Gastroesophageal sphincter (tissue), 4 donors: ENCODE measurements around the gene GFI1. TPM values are rescaled to one million over a fixed set of nuclear protein-coding genes. Genes with fewer than 3 reads are reported as not detected.

Experiments
- ATAC-seq: fragments of 150-250 bp; one replicate; pipeline ENCODE4 v1.9.1; 2016; ENCODE audit warnings: mild to moderate bottlenecking, moderate library complexity
- H3K27ac ChIP-seq, 4 donors: fragments of 200-600 bp; sonication (generic) in 3 of 4; 1 replicate in 3 of 4; 2 replicates in 1 of 4; pipeline ENCODE4 v1.5.1; 2016 to 2019
- H3K27me3 ChIP-seq: fragments of 200-600 bp; sonication (generic); one replicate; pipeline ENCODE4 v1.5.1; 2019
- H3K36me3 ChIP-seq, 2 donors: fragments of 200-600 bp; sonication (generic); one replicate each; pipeline ENCODE4 v1.5.1; 2019; ENCODE audit warnings: control low read depth in 1 of 2
- H3K4me1 ChIP-seq, 3 donors: fragments of 200-600 bp; sonication (generic); 1 replicate in 2 of 3; 2 replicates in 1 of 3; pipeline ENCODE4 v1.5.1; 2016 to 2019; ENCODE audit warnings: control low read depth in 2 of 3
- H3K4me3 ChIP-seq, 2 donors: fragments of 200-600 bp; sonication (generic); one replicate each; pipeline ENCODE4 v1.5.1; 2019; ENCODE audit warnings: mild to moderate bottlenecking in 1 of 2, moderate library complexity in 1 of 2
- H3K9me3 ChIP-seq, 3 donors: fragments of 200-600 bp; sonication (generic); one replicate each; pipeline ENCODE4 v1.5.1; 2017 to 2019; ENCODE audit warnings: control low read depth in 2 of 3
- EP300 ChIP-seq: sonication (generic); formaldehyde crosslinking; IDR thresholded peaks from one replicate; pipeline ENCODE4 v1.6.1; 2017; ENCODE audit warnings: antibody characterized with exemption, mild to moderate bottlenecking
- POLR2A ChIP-seq, 2 donors: fragments of 450-650 bp; IDR thresholded peaks; one replicate each; pipeline ENCODE4 v1.6.1; 2017; ENCODE audit warnings: antibody characterized with exemption in 2 of 2, mild to moderate bottlenecking in 2 of 2, moderate library complexity in 1 of 2
- POLR2AphosphoS5 ChIP-seq: sonication (generic); formaldehyde crosslinking; IDR thresholded peaks from one replicate; pipeline ENCODE4 v1.6.1; 2017; ENCODE audit warnings: antibody characterized with exemption
- WGBS, 2 donors: methylation state at CpG; one replicate each; pipeline ENCODE4 v1.1.5; 2018; ENCODE audit warnings: low coverage in 1 of 2; 5-methylcytosine and 5-hydroxymethylcytosine counted together
- total RNA-seq, 4 donors: library from RNA; depleted of rRNA; stranded (reverse); fragments of >200 nt; gene quantifications; one replicate each; pipeline ENCODE4 v1.1.0, GENCODE V29; 2016
- TF ChIP-seq, protein P1 (sequence below), 4 experiments: fragments of 200-600 bp in 2 of 4; fragments of 450-650 bp in 2 of 4; sonication (generic) in 1 of 4; IDR thresholded peaks; one replicate each; pipeline ENCODE4 v1.5.1; 2017 to 2019; ENCODE audit warnings: antibody characterized with exemption in 4 of 4, mild to moderate bottlenecking in 2 of 4, moderate library complexity in 2 of 4

Gene GFI1
- total RNA-seq, 4 donors from 2014 or later, result 0.27 to 0.94 (median 0.59) TPM; not detected in 1

DNA sequence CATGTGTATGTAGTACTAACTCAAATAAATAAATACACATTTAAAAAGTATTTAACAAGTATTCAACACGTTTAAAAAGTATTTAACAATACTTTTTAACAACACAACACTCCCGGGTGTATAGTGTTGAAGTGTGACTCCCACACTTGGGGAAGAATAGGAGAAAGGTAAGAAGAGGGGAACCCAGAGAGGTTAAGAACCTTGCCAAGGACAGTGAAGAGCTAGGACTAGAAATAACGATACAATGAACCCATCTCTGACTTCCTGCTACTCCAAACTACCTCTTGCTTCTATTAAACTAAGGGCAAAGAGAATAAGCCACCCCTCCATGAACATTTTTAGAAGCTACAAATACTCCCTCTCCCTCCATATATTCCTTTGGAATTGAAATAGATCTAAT is 1.7 kb upstream of the GFI1 start:
- peaks cover 63% of the 10 kb centered on the region for H3K27me3 ChIP-seq
- no peak for ATAC-seq
- TF ChIP-seq POLR2A (IDR thresholded peaks at IDR 0.05), result no peak
- TF ChIP-seq, protein P1, sequence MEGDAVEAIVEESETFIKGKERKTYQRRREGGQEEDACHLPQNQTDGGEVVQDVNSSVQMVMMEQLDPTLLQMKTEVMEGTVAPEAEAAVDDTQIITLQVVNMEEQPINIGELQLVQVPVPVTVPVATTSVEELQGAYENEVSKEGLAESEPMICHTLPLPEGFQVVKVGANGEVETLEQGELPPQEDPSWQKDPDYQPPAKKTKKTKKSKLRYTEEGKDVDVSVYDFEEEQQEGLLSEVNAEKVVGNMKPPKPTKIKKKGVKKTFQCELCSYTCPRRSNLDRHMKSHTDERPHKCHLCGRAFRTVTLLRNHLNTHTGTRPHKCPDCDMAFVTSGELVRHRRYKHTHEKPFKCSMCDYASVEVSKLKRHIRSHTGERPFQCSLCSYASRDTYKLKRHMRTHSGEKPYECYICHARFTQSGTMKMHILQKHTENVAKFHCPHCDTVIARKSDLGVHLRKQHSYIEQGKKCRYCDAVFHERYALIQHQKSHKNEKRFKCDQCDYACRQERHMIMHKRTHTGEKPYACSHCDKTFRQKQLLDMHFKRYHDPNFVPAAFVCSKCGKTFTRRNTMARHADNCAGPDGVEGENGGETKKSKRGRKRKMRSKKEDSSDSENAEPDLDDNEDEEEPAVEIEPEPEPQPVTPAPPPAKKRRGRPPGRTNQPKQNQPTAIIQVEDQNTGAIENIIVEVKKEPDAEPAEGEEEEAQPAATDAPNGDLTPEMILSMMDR (IDR thresholded peaks at IDR 0.05), result no peak
- TF ChIP-seq EP300, result no peak
- TF ChIP-seq POLR2AphosphoS5, result no peak

DNA sequence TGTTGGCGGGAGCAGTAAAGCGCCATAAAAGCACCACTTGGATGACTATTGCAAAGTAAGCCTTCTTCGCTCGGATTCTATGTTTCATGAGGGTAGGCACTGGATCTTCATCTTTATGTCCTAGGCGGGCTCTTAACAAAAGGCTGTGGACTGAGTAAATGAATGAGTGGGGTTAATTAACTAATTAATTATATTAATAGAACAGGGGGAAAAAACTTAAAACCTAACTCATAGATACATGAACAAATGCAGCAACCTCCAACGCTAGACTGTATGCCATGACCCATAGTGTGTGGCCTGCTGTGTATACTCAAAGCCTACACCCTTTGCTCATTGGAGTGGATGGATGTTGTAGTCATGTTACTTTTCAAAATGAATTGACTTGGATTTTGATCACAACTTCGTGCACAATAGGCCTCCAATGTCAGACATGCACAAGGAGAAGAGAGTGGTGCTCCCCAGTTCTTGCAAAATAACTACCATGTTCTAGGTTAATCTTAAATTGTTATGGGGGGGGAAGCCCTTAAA is 417 bp upstream of the GFI1 start:
- peaks cover 76% of the 10 kb centered on the region for H3K27me3 ChIP-seq
- WGBS, 2 donors, result 76 to 82% methylated on average over 3 to 5 of the region's 7 CpGs
- no peak for ATAC-seq
- H3K36me3 ChIP-seq, result no peaks in the 10 kb centered on the region
- H3K9me3 ChIP-seq, result no peaks in the 10 kb centered on the region
- peak overlapping the region in 1 of 2 donors; percentile 53 for H3K4me3 ChIP-seq
- no peak for TF ChIP-seq POLR2AphosphoS5
- TF ChIP-seq EP300, result no peak
- TF ChIP-seq, protein P1 (IDR thresholded peaks at IDR 0.05), result no peak
- TF ChIP-seq POLR2A (IDR thresholded peaks at IDR 0.05), result no peak
- no peak overlapping the region for H3K27ac ChIP-seq
- H3K4me1 ChIP-seq, result peaks cover 0 to 49% (median 45%) of the 10 kb centered on the region in 3 donors

More for the DNA sequence above, 1.7 kb upstream of the GFI1 start:
- no peaks in the 10 kb centered on the region for H3K36me3 ChIP-seq
- no peak overlapping the region for H3K4me3 ChIP-seq
- H3K27ac ChIP-seq, result no peak overlapping the region
- 49 to 56% methylated on average over 3 of the region's 3 CpGs for WGBS, 2 donors
- H3K9me3 ChIP-seq, result no peaks in the 10 kb centered on the region
- peaks cover 0 to 36% (median 32%) of the 10 kb centered on the region in 3 donors for H3K4me1 ChIP-seq

DNA sequence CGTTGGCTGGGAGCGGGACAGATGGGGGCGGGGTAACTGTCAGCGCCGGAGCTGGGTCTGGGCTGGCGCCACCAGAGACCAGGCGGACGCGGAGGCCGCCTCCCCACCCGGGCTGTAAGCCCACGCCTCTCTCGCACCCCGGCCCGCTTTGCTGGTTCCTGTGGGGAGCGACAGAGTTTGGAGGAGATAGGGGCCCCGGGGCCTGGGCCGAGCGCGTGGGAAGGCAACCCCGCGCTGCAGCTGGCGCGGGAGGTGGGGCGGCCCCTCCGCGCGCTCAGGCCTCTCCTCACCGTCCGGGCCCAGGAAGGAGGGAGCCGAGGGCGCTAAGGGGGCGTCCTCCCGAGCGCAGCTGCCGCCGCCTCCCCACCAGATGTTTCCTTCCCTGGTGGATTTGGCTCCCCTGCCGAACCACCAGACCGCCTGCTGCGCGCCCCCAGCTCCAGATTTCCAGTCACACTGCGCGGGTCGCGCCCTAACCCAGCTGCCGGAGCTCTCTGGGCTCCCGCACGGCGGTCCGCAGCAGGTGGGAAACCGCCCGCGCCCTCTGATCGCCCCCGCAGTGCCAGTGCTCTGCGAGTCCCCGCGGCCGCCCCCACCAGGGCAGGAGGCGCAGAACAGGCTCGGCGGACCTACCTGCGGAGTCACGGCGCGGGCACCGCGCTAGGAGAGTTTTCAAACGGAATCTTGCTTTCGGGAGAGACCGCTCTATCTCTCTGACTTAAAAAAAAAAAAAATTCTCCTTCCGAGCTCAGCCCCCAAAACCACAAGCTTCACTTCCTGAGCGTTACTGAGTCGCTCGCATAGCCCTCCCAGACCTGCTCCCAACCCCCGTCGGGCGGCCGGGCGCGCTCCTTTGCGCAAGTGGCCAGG is 1.1 kb downstream of the GFI1 start:
- H3K9me3 ChIP-seq, result no peaks in the 10 kb centered on the region
- H3K4me1 ChIP-seq, result peaks cover 0 to 64% (median 57%) of the 10 kb centered on the region in 3 donors
- TF ChIP-seq POLR2AphosphoS5 (no peak), POLR2A (IDR thresholded peaks at IDR 0.05) (no peak), EP300 (no peak)
- TF ChIP-seq, protein P1 (IDR thresholded peaks at IDR 0.05), result no peak
- no peaks in the 10 kb centered on the region for H3K36me3 ChIP-seq
- H3K27ac ChIP-seq, result peak overlapping the region in 1 of 4 donors; percentile 19
- H3K4me3 ChIP-seq, result peak overlapping the region; percentile 2 to 53
- WGBS, 2 donors, result 4% methylated on average over 10 of the region's 82 CpGs; no CpG with 5 or more reads in 1 of the 2 donors
- H3K27me3 ChIP-seq, result peaks cover 91% of the 10 kb centered on the region
- no peak for ATAC-seq

DNA sequence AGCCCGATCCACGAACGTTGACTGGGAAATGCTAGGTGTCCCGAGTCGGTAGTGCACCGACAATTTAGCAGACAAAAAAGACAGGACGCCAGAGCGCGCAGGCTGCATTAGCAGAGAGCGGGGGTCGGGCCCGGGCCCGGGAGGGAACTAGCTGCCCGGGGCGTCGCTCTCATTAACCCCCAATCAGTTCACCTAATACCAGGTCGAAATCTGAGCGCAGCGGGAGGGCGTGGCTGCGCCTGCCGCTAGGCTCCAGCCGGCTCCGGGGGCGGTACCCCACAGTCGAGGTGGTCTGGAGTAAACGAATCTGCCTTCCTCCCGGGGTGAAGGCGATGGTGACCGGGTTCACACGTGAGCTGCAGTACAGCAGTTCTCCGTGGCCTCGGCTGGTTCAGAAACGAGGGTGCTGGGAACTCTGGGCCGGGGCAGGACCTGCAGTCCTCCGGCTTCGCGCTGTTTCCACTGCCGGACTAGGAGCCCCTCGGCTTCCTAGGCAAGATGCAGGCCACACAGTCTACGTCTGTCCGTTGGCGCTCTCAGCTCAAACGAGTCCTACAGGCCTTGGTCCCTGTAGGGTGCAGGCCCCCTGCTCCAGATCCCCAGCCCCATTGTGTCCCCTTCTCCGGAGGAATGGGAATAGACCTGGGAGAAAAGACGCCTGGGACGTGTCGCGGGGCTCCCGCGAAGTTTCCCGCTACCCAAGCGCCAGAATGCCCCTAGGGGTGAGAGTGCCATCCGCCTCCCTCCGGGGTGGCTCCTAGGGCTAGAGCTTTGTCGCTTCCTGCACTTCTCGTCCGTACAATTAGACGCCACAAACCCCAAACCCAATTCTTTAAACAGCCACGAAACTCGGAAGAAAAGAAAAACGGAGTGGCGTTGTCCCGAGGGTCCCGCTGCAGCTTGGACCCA is 2.0 kb downstream of the GFI1 start:
- H3K27me3 ChIP-seq, result peaks cover 100% of the 10 kb centered on the region
- 2 to 4% methylated on average over 9 to 19 of the region's 65 CpGs for WGBS, 2 donors
- H3K9me3 ChIP-seq, result no peaks in the 10 kb centered on the region
- TF ChIP-seq POLR2AphosphoS5 (no peak), POLR2A (IDR thresholded peaks at IDR 0.05) (no peak), EP300 (no peak)
- TF ChIP-seq, protein P1 (IDR thresholded peaks at IDR 0.05), result no peak
- H3K4me1 ChIP-seq, result peaks cover 0 to 69% (median 57%) of the 10 kb centered on the region in 3 donors
- peak; percentile 25 for ATAC-seq
- H3K4me3 ChIP-seq, result peak overlapping the region; percentile 2 to 53
- no peaks in the 10 kb centered on the region for H3K36me3 ChIP-seq
- H3K27ac ChIP-seq, result peak overlapping the region in 1 of 4 donors; percentile 19
